Naive thymus-derived CD8-positive, alpha-beta T cell (primary cell): ENCODE data around the gene MAP1S. TPM values are rescaled to one million over a fixed set of nuclear protein-coding genes. Genes with fewer than 3 reads are reported as not detected.

Experiments used
- ATAC-seq, 2 donors: fragments of 150-1000 bp; cut with Tn5 transposase in 1 of 2; sonication (Bioruptor Pico), chemical (Tn5 transposase) in 1 of 2; 1 replicate in 1 of 2; 2 replicates in 1 of 2; pipeline ENCODE4 v1.10.0; 2021; ENCODE audit warnings: mild to moderate bottlenecking in 2 of 2, moderate library complexity in 2 of 2
- POLR2A ChIA-PET: fragments of 350-600 bp; sonication (Branson Sonifier 250); formaldehyde crosslinking; loops from one replicate; lab custom pipeline; 2021; ENCODE audit warnings: antibody characterized with exemption; lab: Charles Lee
- DNase-seq, 10 donors: peaks; one replicate each; pipeline versions ENCODE4 v3.0.0 to v3.0.0-alpha.2; 2020 to 2022
- H3K27ac Mint-ChIP-seq, 10 donors: one replicate each; pipeline ENCODE4 v1.8.0; 2020 to 2022; ENCODE audit warnings: mild to moderate bottlenecking in 10 of 10, mixed read lengths in 10 of 10, moderate library complexity in 4 of 10, inconsistent platforms in 1 of 10
- H3K27me3 Mint-ChIP-seq, 5 donors: one replicate each; pipeline ENCODE4 v1.8.0; 2021 to 2022; ENCODE audit warnings: mixed read lengths in 5 of 5
- H3K36me3 Mint-ChIP-seq, 3 donors: one replicate each; pipeline ENCODE4 v1.8.0; 2020 to 2022; ENCODE audit warnings: mixed read lengths in 3 of 3, mild to moderate bottlenecking in 2 of 3, inconsistent platforms in 1 of 3
- H3K4me1 Mint-ChIP-seq, 4 donors: one replicate each; pipeline ENCODE4 v1.8.0; 2021 to 2022; ENCODE audit warnings: mixed read lengths in 4 of 4
- H3K4me3 Mint-ChIP-seq, 10 donors: one replicate each; pipeline ENCODE4 v1.8.0; 2020 to 2022; ENCODE audit warnings: mild to moderate bottlenecking in 10 of 10, mixed read lengths in 10 of 10, moderate library complexity in 6 of 10, inconsistent platforms in 1 of 10
- H3K9me3 Mint-ChIP-seq, 9 donors: one replicate each; pipeline ENCODE4 v1.8.0; 2020 to 2022; ENCODE audit warnings: mixed read lengths in 9 of 9, mild to moderate bottlenecking in 3 of 9, inconsistent platforms in 1 of 9, moderate library complexity in 1 of 9
- polyA plus RNA-seq, 3 donors: library from polyadenylated mRNA; unstranded; fragments of 300-500 nt; fragmentation: Illumina TruSeq; gene quantifications; one replicate each; pipeline ENCODE4 v1.2.3, GENCODE V29; 2021
- total RNA-seq, 8 experiments: library from RNA in 2 of 8; stranded (reverse) in 2 of 8; gene quantifications; one replicate each; pipeline ENCODE4 v1.2.3 and lab custom pipeline; 2021 to 2026

The MAP1S gene
- total and polyA plus RNA-seq, 5 experiments from 2014 or later: 13.8 to 54.2 (median 40.0) TPM

DNA sequence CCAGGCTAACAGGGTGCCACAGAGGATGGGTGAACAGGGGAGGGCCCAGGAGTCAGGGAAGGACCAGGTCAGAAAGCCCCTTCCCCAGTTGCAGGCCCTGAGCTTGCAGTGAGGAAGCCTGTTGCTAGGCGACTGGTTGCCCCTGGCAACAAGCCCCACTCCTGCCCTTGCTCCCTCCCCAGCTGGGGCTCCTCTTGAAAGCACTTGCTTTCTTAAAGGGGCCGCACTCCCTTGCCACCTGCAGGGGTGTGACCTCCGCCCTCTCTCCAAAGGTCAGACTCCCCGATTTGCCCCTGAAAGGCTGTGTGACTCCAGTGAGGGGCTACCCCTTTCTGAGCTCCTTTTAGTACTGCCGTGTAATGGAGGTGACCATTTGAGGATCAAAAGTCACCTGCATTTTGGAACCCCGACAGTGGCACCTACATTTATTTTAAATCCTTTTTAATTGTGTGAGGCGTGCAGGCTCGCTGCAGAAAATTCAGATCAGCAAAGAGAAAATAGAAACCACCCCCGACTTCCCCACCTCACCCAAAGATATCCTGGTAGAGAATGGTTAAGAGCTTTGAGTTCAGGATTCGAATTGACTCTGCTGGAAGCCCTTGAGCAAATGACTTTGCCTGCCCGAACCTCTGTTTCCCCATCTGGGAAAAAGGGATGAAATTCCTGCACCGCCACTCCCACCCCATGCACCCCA, 36.8 kb downstream of the MAP1S start:
- POLR2A ChIA-PET: interaction anchor here (0.5 to 2.2 kb wide), 4 partner anchors 9 to 1103 kb away, joined by 3 to 7 read pairs (median 5); no protein-coding TSS in a partner anchor
- DNase-seq (peak in 8 of 10 donors; percentile 24 to 73 (median 36)), ATAC-seq (no peak)
- H3K27ac Mint-ChIP-seq: peak overlapping the region in 7 of 10 donors; percentile 30 to 90 (median 81)
- no peaks in the 10 kb centered on the region for H3K9me3 Mint-ChIP-seq
- H3K4me1 Mint-ChIP-seq: peaks cover 25 to 61% (median 51%) of the 10 kb centered on the region in 4 donors
- peaks cover 0 to 65% (median 12%) of the 10 kb centered on the region in 3 donors for H3K36me3 Mint-ChIP-seq
- H3K4me3 Mint-ChIP-seq: no peak overlapping the region
- H3K27me3 Mint-ChIP-seq: no peaks in the 10 kb centered on the region

GRCh38 chr19:17757125-17757524, 37.8 kb downstream of the MAP1S start:
- ATAC-seq (no peak), DNase-seq (no peak)
- H3K36me3 Mint-ChIP-seq: peaks cover 0 to 74% (median 15%) of the 10 kb centered on the region in 3 donors
- POLR2A ChIA-PET: interaction anchor here (0.7 to 1.7 kb wide), 2 partner anchors 11 to 1102 kb away, joined by 5 to 7 read pairs; no protein-coding TSS in a partner anchor
- peaks cover 18 to 52% (median 41%) of the 10 kb centered on the region in 4 donors for H3K4me1 Mint-ChIP-seq
- no peaks in the 10 kb centered on the region for H3K27me3 Mint-ChIP-seq
- peak overlapping the region in 1 of 10 donors; percentile 67 for H3K27ac Mint-ChIP-seq
- H3K9me3 Mint-ChIP-seq: no peaks in the 10 kb centered on the region
- H3K4me3 Mint-ChIP-seq: no peak overlapping the region

DNA sequence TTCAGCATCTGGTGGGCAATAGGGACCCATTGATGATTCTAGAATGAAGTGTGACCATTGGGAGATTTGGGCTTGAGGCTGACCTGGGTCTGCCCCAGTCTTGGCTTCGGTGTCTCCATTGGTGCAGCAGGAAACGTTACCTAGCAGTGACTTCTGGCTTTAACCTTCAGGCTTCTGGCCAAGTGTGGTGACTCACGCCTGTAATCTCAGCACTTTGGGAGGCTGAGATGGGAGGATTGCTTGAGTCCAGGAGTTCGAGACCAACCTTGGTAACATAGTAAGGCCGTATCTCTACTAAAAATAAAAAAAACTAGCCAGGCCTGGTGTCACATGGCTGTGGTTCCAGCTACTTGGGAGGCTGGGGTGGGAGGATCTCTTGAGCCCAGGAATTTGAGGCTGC, 39.2 kb downstream of the MAP1S start:
- ATAC-seq: no peak
- POLR2A ChIA-PET: interaction anchor here (0.7 kb wide), 1 partner anchor 14 kb away, joined by 4 read pairs; no protein-coding TSS in a partner anchor
- no peaks in the 10 kb centered on the region for H3K27me3 Mint-ChIP-seq

GRCh38 chr19:17761148-17761547, 41.9 kb downstream of the MAP1S start:
- no peak overlapping the region for H3K27ac Mint-ChIP-seq
- POLR2A ChIA-PET: interaction anchor here (0.6 to 0.7 kb wide), 2 partner anchors 17 to 210 kb away, joined by 4 read pairs; no protein-coding TSS in a partner anchor
- peaks cover 0 to 95% (median 16%) of the 10 kb centered on the region in 3 donors for H3K36me3 Mint-ChIP-seq
- no peaks in the 10 kb centered on the region for H3K27me3 Mint-ChIP-seq
- no peak overlapping the region for H3K4me3 Mint-ChIP-seq
- DNase-seq (no peak), ATAC-seq (no peak)
- peaks cover 8 to 28% (median 20%) of the 10 kb centered on the region in 4 donors for H3K4me1 Mint-ChIP-seq
- H3K9me3 Mint-ChIP-seq: no peaks in the 10 kb centered on the region

More for the DNA sequence above, 39.2 kb downstream of the MAP1S start:
- DNase-seq: no peak
- H3K9me3 Mint-ChIP-seq: no peaks in the 10 kb centered on the region
- H3K36me3 Mint-ChIP-seq: peaks cover 0 to 88% (median 18%) of the 10 kb centered on the region in 3 donors
- H3K4me1 Mint-ChIP-seq: peaks cover 18 to 43% (median 36%) of the 10 kb centered on the region in 4 donors
- no peak overlapping the region for H3K4me3 Mint-ChIP-seq
- H3K27ac Mint-ChIP-seq: peak overlapping the region in 7 of 10 donors; percentile 5 to 84 (median 50)

DNA sequence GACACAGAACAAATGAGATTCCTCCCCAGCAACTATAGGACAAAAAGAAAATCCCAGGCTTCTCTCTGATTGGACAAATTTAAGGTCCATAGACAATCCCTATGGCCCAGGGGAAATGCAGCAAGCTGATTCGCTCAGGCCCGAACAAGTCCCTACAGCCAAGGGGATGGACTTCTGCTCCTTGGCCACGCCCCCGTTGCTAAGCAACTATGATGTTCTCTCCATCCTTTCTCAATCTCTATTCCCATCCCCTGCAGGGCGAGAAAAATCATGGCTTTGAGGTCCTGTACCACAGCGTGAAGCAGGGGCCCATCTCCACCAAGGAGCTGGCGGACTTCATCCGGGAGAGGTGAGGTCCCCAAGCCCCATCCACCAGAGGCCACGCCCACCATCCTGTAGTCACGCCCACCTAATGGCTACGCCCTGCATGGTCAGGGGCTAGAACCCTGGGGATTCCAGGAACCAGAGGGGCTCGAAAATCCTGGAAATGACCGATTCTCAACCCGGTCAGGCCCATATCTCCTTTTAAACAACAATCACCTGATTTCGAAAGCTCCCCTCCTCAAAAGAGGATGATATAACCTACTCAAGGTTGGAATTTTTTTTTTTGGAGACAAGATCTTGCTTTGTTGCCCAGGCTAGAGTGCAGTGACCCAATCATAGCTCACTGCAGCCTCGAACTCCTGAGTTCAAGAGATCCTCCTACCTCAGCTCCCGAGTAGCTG, 43.4 kb downstream of the MAP1S start:
- Mint-ChIP-seq H3K27me3 (no peaks in the 10 kb centered on the region), H3K9me3 (no peaks in the 10 kb centered on the region), H3K36me3 (peaks cover 0 to 95% (median 25%) of the 10 kb centered on the region in 3 donors), H3K27ac (peak overlapping the region in 3 of 10 donors; percentile 49 to 69 (median 52)), H3K4me1 (peaks cover 4 to 25% (median 18%) of the 10 kb centered on the region in 4 donors), H3K4me3 (no peak overlapping the region)
- DNase-seq (no peak), ATAC-seq (no peak)
- POLR2A ChIA-PET: interaction anchor here (0.6 to 1.4 kb wide), 4 partner anchors 10 to 223 kb away, joined by 4 to 5 read pairs (median 4); partner anchors contain the start of gene FCHO1

- Mint-ChIP-seq H3K4me1 (peaks cover under 1 to 16% (median 11%) of the 10 kb centered on the region in 4 donors), H3K27me3 (no peaks in the 10 kb centered on the region), H3K36me3 (peaks cover 0 to 93% (median 27%) of the 10 kb centered on the region in 3 donors), H3K4me3 (no peak overlapping the region), H3K9me3 (no peaks in the 10 kb centered on the region), H3K27ac (no peak overlapping the region)
- no peak for ATAC-seq
- no peak for DNase-seq
- POLR2A ChIA-PET: interaction anchor here (0.7 to 0.9 kb wide), 2 partner anchors 8 to 22 kb away, joined by 3 read pairs; no protein-coding TSS in a partner anchor
Measured at GRCh38 chr19:17764348-17764747, 45.1 kb downstream of the MAP1S start.

DNA sequence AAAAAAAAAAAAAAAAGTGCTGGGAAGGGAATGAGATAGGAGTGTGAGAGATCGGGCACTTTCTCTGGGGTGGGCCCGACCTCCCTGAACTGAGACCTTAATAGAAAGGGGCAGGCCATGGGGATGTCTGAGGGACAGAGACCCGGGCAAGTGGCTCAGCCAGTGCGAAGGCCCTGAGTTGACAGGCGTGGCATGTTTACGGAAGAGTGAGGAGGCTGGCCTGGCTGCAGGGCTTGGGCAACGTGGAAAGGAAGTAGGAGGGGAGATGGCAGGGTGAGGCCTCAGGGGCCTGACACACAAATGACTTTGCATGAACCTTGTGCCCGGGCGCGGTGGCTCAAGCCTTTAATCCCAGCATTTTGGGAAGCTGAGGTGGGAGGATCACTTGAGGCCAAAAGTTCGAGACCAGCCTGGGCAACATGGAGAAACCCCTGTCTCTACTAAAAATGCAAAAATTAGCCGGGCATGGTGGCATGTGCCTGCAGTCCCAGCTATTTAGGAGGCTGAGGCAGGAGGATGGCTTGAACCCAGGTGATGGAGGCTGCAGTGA, 45.9 kb downstream of the MAP1S start:
- H3K27me3 Mint-ChIP-seq: no peaks in the 10 kb centered on the region
- peak overlapping the region in 2 of 10 donors; percentile 24 to 44 for H3K4me3 Mint-ChIP-seq
- H3K36me3 Mint-ChIP-seq: peaks cover 0 to 94% (median 27%) of the 10 kb centered on the region in 3 donors
- H3K9me3 Mint-ChIP-seq: no peaks in the 10 kb centered on the region
- POLR2A ChIA-PET: interaction anchor here (0.7 to 1.0 kb wide), 3 partner anchors 9 to 23 kb away, joined by 3 read pairs; partner anchors contain the start of gene FCHO1
- H3K4me1 Mint-ChIP-seq: peaks cover 0 to 14% (median 9%) of the 10 kb centered on the region in 4 donors
- DNase-seq (no peak), ATAC-seq (no peak)
- peak overlapping the region in 4 of 10 donors; percentile 34 to 56 (median 36) for H3K27ac Mint-ChIP-seq

GRCh38 chr19:17766543-17767131, 47.4 kb downstream of the MAP1S start:
- DNase-seq (peak in 4 of 10 donors; percentile 13 to 39 (median 34)), ATAC-seq (peak; percentile 39 to 41)
- Mint-ChIP-seq H3K27ac (peak overlapping the region in 2 of 10 donors; percentile 34 to 40), H3K4me1 (peaks cover 0 to 12% (median 7%) of the 10 kb centered on the region in 4 donors), H3K9me3 (no peaks in the 10 kb centered on the region), H3K27me3 (no peaks in the 10 kb centered on the region), H3K36me3 (peaks cover 0 to 92% (median 21%) of the 10 kb centered on the region in 3 donors), H3K4me3 (no peak overlapping the region)
- POLR2A ChIA-PET: interaction anchor here (0.6 to 1.2 kb wide), 3 partner anchors 49 to 289 kb away, joined by 3 to 6 read pairs (median 3); partner anchors contain the start of gene RPL18A

DNA sequence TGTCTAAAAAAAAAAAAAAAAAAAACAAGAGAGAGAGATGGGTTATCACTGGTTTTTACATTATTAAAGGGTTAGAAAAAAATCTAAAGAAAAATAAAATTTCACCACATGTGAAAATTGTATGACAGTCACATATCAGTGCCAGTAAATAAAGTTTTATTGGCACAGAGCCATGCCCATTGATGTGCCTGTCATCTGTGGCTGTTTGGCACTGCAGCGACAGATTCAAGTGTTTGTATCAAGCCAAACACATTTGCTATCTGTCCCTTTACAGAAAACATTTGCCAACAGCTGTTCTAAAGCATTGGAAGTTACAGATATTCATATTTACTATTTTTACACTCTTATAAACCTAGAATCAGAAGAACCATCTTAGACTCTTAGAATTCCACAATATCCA, 48.3 kb downstream of the MAP1S start:
- no peak for DNase-seq
- POLR2A ChIA-PET: interaction anchor here (0.6 to 0.7 kb wide), 2 partner anchors 50 to 290 kb away, joined by 3 to 6 read pairs; no protein-coding TSS in a partner anchor

GRCh38 chr19:17770613-17771012, 51.3 kb downstream of the MAP1S start:
- Mint-ChIP-seq H3K27ac (peak overlapping the region in 1 of 10 donors; percentile 71), H3K27me3 (no peaks in the 10 kb centered on the region), H3K9me3 (no peaks in the 10 kb centered on the region), H3K4me1 (peaks cover 4 to 11% (median 5%) of the 10 kb centered on the region in 4 donors), H3K4me3 (no peak overlapping the region), H3K36me3 (peaks cover 0 to 90% (median 22%) of the 10 kb centered on the region in 3 donors)
- DNase-seq (no peak), ATAC-seq (no peak)
- POLR2A ChIA-PET: no interaction called here

More for the DNA sequence above, 48.3 kb downstream of the MAP1S start:
- no peak for ATAC-seq
- H3K4me3 Mint-ChIP-seq: no peak overlapping the region
- H3K27ac Mint-ChIP-seq: no peak overlapping the region
- H3K36me3 Mint-ChIP-seq: peaks cover 0 to 93% (median 24%) of the 10 kb centered on the region in 3 donors
- no peaks in the 10 kb centered on the region for H3K9me3 Mint-ChIP-seq
- H3K27me3 Mint-ChIP-seq: no peaks in the 10 kb centered on the region
- peaks cover 0 to 12% (median 7%) of the 10 kb centered on the region in 4 donors for H3K4me1 Mint-ChIP-seq

GRCh38 chr19:17772172-17772571, 52.9 kb downstream of the MAP1S start:
- H3K27me3 Mint-ChIP-seq: no peaks in the 10 kb centered on the region
- no peak overlapping the region for H3K4me3 Mint-ChIP-seq
- DNase-seq: no peak
- peaks cover 0 to 85% (median 13%) of the 10 kb centered on the region in 3 donors for H3K36me3 Mint-ChIP-seq
- no peak for ATAC-seq
- peaks cover 0 to 15% (median 5%) of the 10 kb centered on the region in 4 donors for H3K4me1 Mint-ChIP-seq
- POLR2A ChIA-PET: no interaction called here
- no peaks in the 10 kb centered on the region for H3K9me3 Mint-ChIP-seq
- H3K27ac Mint-ChIP-seq: peak overlapping the region in 4 of 10 donors; percentile 14 to 71 (median 38)
